Cardiac muscle cell (in vitro differentiated cells and primary cell): ENCODE data around the gene SLC9A7. TPM values are rescaled to one million over a fixed set of nuclear protein-coding genes. Genes with fewer than 3 reads are reported as not detected.
A peak's percentile ranks its signal among the peaks of the same experiment; 100 is the strongest.

Source experiments
- DNase-seq, 2 donors: peaks; one replicate each; pipeline versions ENCODE4 v3.0.0 to v3.0.0-alpha.2; 2010 to 2017; ENCODE audit warnings: low read depth in 1 of 2, low spot score in 1 of 2
- H3K27ac ChIP-seq: fragments of 200-600 bp; sonication (generic); 2 replicates; pipeline ENCODE4 v1.5.1; 2016
- H3K27me3 ChIP-seq: fragments of 200-600 bp; sonication (generic); 2 replicates; pipeline ENCODE4 v1.6.0; 2016; ENCODE audit warnings: control low read depth
- H3K36me3 ChIP-seq: fragments of 200-600 bp; sonication (generic); 2 replicates; pipeline ENCODE4 v1.5.1; 2016; ENCODE audit warnings: control low read depth
- H3K4me1 ChIP-seq: fragments of 200-600 bp; sonication (generic); 2 replicates; pipeline ENCODE4 v1.8.1; 2017; ENCODE audit warnings: low read depth, mild to moderate bottlenecking, mixed run types
- H3K4me3 ChIP-seq: fragments of 200-600 bp; sonication (generic); 2 replicates; pipeline ENCODE4 v1.5.1; 2016; ENCODE audit warnings: mild to moderate bottlenecking
- H3K9me3 ChIP-seq: fragments of 200-600 bp; sonication (generic); 2 replicates; pipeline ENCODE4 v1.5.1; 2017; ENCODE audit warnings: low read depth, mild to moderate bottlenecking, control low read depth
- CTCF ChIP-seq: IDR thresholded peaks from 2 replicates; pipeline ENCODE4 v1.5.1; 2012; ENCODE audit warnings: low read depth, mild to moderate bottlenecking, low read length
- polyA plus RNA-seq: library from polyadenylated mRNA; unstranded; fragments of >200 nt; fragmentation: Nextera tagmentation; extraction: Ambion mirVana; gene quantifications from 2 replicates; pipeline ENCODE4 v1.2.1, GENCODE V29; 2016
- total RNA-seq: library from RNA; depleted of rRNA; stranded (reverse); fragments of >200 nt; gene quantifications from 2 replicates; pipeline ENCODE4 v1.2.3, GENCODE V29; 2016

The SLC9A7 gene
- total and polyA plus RNA-seq, 2 experiments from 2014 or later: 2.2 to 19.6 TPM

- Histone ChIP-seq H3K27ac (no peak overlapping the region), H3K9me3 (no peaks in the 10 kb centered on the region), H3K27me3 (no peaks in the 10 kb centered on the region), H3K4me3 (no peak overlapping the region), H3K36me3 (no peaks in the 10 kb centered on the region), H3K4me1 (no peaks in the 10 kb centered on the region)
- no peak for DNase-seq
- TF ChIP-seq CTCF: no peak
These were observed 46.2 kb downstream of the SLC9A7 start for GRCh38 chrX:46712764-46713163.

GRCh38 chrX:46710927-46711623 is 47.8 kb downstream of the SLC9A7 start:
- H3K4me3 ChIP-seq: no peak overlapping the region
- no peaks in the 10 kb centered on the region for H3K4me1 ChIP-seq
- no peak overlapping the region for H3K27ac ChIP-seq
- no peaks in the 10 kb centered on the region for H3K27me3 ChIP-seq
- TF ChIP-seq CTCF: no peak
- H3K36me3 ChIP-seq: no peaks in the 10 kb centered on the region
- H3K9me3 ChIP-seq: no peaks in the 10 kb centered on the region
- DNase-seq: no peak

GRCh38 chrX:46710425-46710824 is 48.5 kb downstream of the SLC9A7 start:
- no peak for TF ChIP-seq CTCF
- Histone ChIP-seq H3K27ac (no peak overlapping the region), H3K4me3 (no peak overlapping the region), H3K27me3 (no peaks in the 10 kb centered on the region), H3K9me3 (no peaks in the 10 kb centered on the region), H3K36me3 (no peaks in the 10 kb centered on the region), H3K4me1 (no peaks in the 10 kb centered on the region)
- DNase-seq: peak in 1 of 2 donors; percentile 17

- Histone ChIP-seq H3K9me3 (no peaks in the 10 kb centered on the region), H3K4me3 (no peak overlapping the region), H3K4me1 (no peaks in the 10 kb centered on the region), H3K27me3 (no peaks in the 10 kb centered on the region), H3K27ac (no peak overlapping the region), H3K36me3 (no peaks in the 10 kb centered on the region)
- DNase-seq: no peak
- TF ChIP-seq CTCF: no peak
These were observed 51.5 kb downstream of the SLC9A7 start for GRCh38 chrX:46707274-46707965.

GRCh38 chrX:46704767-46705386 is 54.0 kb downstream of the SLC9A7 start:
- Histone ChIP-seq H3K4me1 (no peaks in the 10 kb centered on the region), H3K27me3 (no peaks in the 10 kb centered on the region), H3K36me3 (no peaks in the 10 kb centered on the region), H3K9me3 (no peaks in the 10 kb centered on the region), H3K27ac (no peak overlapping the region), H3K4me3 (no peak overlapping the region)
- peak in 1 of 2 donors; percentile 42 for DNase-seq
- TF ChIP-seq CTCF: no peak
